Activated CD8-positive, alpha-beta memory T cell treated with anti-CD3 and anti-CD28 coated beads, Interleukin-2, amount 10 ng/mL, durations not matched to agents 7 days and 5 days (primary cell): ENCODE measurements around the gene WWOX. TPM values are rescaled to one million over a fixed set of nuclear protein-coding genes. Genes with fewer than 3 reads are reported as not detected.

Experiments used
- ATAC-seq: fragments of 150-1000 bp; cut with Tn5 transposase; one replicate; pipeline ENCODE4 v1.10.0; 2021; ENCODE audit warnings: moderate library complexity
- CTCF ChIA-PET: fragments of 350-600 bp; sonication (Branson Sonifier 250); formaldehyde crosslinking; loops from one replicate; lab custom pipeline; 2021; ENCODE audit warnings: antibody characterized with exemption; lab: Charles Lee
- DNase-seq: peaks from one replicate; pipeline ENCODE4 v3.0.0-alpha.2; 2020
- H3K27ac Mint-ChIP-seq: one replicate; pipeline ENCODE4 v1.8.0; 2021; ENCODE audit warnings: mild to moderate bottlenecking, mixed read lengths
- H3K27me3 Mint-ChIP-seq: one replicate; pipeline ENCODE4 v1.8.0; 2021; ENCODE audit warnings: mixed read lengths
- H3K36me3 Mint-ChIP-seq: one replicate; pipeline ENCODE4 v1.8.0; 2021; ENCODE audit warnings: mild to moderate bottlenecking, mixed read lengths
- H3K4me1 Mint-ChIP-seq: one replicate; pipeline ENCODE4 v1.8.0; 2021; ENCODE audit warnings: mixed read lengths
- H3K4me3 Mint-ChIP-seq: one replicate; pipeline ENCODE4 v1.8.0; 2021; ENCODE audit warnings: mild to moderate bottlenecking, moderate library complexity, mixed read lengths
- H3K9me3 Mint-ChIP-seq: one replicate; pipeline ENCODE4 v1.8.0; 2022; ENCODE audit warnings: low read depth, mixed read lengths
- total RNA-seq, 2 experiments: library from RNA; stranded (reverse); gene quantifications; one replicate each; pipeline ENCODE4 v1.2.3, GENCODE V29; 2021

WWOX gene
- total RNA-seq, 2 experiments from 2014 or later, result 25.2 to 38.8 TPM

DNA sequence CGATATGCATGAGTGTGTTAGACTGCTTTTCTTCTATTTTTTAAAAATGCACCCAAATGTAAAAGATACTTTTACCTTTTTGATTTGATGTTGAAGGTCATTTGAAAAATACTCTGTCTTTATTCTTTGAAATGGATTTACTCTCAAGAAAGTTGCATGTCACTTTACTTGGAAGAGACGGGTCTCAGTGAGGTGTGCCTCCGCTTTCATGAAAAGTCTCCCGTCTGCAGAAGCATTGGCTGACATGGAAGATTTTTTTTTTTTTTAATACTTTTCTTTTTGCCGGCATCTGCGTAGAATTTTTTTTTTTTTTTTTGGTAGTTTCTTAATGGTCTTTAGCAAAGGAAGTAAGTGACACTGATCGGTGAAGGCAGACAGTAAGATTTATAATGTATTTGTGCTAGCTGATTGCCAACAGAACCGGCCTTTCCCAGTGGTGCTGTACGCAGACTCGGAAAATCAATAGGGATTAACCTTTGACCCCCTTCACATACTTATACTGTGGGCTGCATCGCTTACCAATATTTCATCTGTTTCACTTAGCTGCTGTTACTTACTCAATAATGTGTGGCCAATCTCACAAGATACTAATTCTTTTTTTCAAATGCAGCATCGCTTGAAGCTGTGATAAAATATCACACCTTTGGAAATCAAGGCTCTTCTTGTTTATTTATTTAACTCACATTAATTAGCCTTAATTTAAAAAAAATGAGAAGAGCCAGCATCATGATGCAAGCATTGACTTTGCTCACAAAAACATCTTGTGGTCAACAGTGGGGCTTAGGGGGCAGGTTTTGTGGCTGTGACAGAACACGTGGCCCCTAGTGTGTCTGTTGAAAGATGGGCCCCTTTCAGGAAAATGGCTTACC lies 383.9 kb downstream of the WWOX start:
- no peak overlapping the region for H3K4me3 Mint-ChIP-seq
- H3K27ac Mint-ChIP-seq, result no peak overlapping the region
- no peaks in the 10 kb centered on the region for H3K36me3 Mint-ChIP-seq
- H3K27me3 Mint-ChIP-seq, result no peaks in the 10 kb centered on the region
- ATAC-seq (no peak), DNase-seq (no peak)
- CTCF ChIA-PET, result no interaction called here
- no peaks in the 10 kb centered on the region for H3K9me3 Mint-ChIP-seq
- H3K4me1 Mint-ChIP-seq, result peaks cover 3% of the 10 kb centered on the region

GRCh38 chr16:78484509-78485058 lies 385.1 kb downstream of the WWOX start:
- no peaks in the 10 kb centered on the region for H3K9me3 Mint-ChIP-seq
- H3K27me3 Mint-ChIP-seq, result no peaks in the 10 kb centered on the region
- no peak overlapping the region for H3K27ac Mint-ChIP-seq
- CTCF ChIA-PET, result no interaction called here
- H3K36me3 Mint-ChIP-seq, result no peaks in the 10 kb centered on the region
- no peak for ATAC-seq
- H3K4me3 Mint-ChIP-seq, result no peak overlapping the region
- H3K4me1 Mint-ChIP-seq, result peaks cover 3% of the 10 kb centered on the region
- no peak for DNase-seq

DNA sequence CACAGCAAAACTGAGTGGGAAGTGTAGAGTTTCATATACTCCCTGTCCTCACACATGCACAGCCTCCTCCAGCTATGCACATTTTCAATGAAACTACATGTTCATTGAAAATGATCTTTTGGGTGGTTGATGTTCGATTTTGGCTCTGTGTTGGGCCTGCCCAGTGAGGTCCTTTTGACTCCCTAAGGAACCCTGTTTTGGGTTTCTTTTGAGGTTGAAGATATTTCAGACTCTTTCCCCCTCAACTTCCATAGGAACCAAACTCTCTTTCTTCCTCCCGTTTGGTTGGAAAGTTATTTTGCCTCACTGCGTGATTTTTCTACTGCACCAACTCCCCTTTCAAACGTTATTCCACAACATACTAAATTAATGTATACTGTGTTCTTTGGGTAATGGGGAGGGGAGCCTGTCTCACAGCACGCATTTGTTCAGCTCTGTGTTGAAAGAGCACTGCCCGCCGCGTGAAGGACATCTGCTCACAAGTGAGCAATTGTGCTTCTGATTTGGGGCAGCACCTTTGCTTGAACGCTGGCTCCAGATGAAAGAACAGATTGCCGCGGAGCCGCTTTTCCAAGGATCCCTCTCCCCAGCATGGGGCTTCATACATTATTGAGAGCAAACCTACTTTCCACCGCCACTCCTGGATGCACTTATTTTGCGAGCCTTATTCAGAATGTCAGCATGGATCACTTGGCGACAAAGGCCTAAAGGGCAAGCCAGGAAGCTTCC lies 385.9 kb downstream of the WWOX start:
- no peaks in the 10 kb centered on the region for H3K36me3 Mint-ChIP-seq
- CTCF ChIA-PET, result no interaction called here
- peaks cover 3% of the 10 kb centered on the region for H3K4me1 Mint-ChIP-seq
- no peak overlapping the region for H3K4me3 Mint-ChIP-seq
- no peaks in the 10 kb centered on the region for H3K27me3 Mint-ChIP-seq
- no peaks in the 10 kb centered on the region for H3K9me3 Mint-ChIP-seq
- ATAC-seq (no peak), DNase-seq (no peak)
- no peak overlapping the region for H3K27ac Mint-ChIP-seq

DNA sequence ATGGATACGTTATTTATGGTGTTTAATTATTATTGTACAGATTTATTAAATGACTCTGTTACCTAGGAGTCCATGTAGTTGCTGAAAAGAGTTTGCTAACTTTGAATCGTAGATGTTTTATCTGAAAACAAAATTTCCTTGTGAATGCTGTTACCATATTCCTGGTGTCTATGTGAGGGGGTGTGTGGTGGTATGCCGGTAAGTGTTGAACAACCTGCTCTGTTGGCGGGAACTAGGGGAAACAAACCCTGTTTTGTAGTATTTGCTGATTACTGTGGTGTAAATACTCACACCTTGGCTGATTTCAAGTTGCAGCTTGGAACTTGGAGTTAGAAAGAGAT lies 386.4 kb downstream of the WWOX start:
- CTCF ChIA-PET, result no interaction called here
- H3K36me3 Mint-ChIP-seq, result no peaks in the 10 kb centered on the region
- H3K4me1 Mint-ChIP-seq, result peaks cover 3% of the 10 kb centered on the region
- no peak overlapping the region for H3K4me3 Mint-ChIP-seq
- no peak overlapping the region for H3K27ac Mint-ChIP-seq
- no peaks in the 10 kb centered on the region for H3K27me3 Mint-ChIP-seq
- no peaks in the 10 kb centered on the region for H3K9me3 Mint-ChIP-seq
- ATAC-seq (no peak), DNase-seq (no peak)

GRCh38 chr16:78487471-78487870 lies 388.0 kb downstream of the WWOX start:
- Mint-ChIP-seq H3K4me3 (no peak overlapping the region), H3K9me3 (no peaks in the 10 kb centered on the region), H3K27me3 (no peaks in the 10 kb centered on the region), H3K27ac (no peak overlapping the region), H3K4me1 (peaks cover 3% of the 10 kb centered on the region), H3K36me3 (no peaks in the 10 kb centered on the region)
- no peak for ATAC-seq
- DNase-seq, result no peak
- CTCF ChIA-PET, result interaction anchor here (0.5 kb wide), 1 partner anchor 459 kb away, joined by 3 read pairs; no protein-coding TSS in a partner anchor

DNA sequence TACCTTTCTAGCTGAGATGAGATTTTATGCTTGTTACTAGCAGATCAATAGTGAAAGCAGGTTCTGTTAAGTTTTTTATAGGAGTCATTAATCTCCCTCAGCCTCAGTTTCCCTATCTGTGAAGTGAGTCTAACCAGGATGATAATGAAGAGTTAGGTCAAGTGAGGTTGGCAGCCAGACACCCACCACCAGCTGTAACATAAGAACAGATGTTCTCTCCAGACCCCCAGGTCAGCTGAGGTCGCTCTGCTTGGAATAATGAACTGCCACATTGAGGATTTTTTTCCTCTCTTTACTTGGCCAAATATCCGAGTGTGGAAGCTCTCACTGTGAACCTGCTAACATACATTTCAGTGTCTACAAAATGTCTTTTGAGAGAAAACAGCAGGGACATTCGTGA lies 389.6 kb downstream of the WWOX start:
- Mint-ChIP-seq H3K9me3 (no peaks in the 10 kb centered on the region), H3K4me3 (no peak overlapping the region), H3K4me1 (no peaks in the 10 kb centered on the region), H3K36me3 (no peaks in the 10 kb centered on the region), H3K27me3 (no peaks in the 10 kb centered on the region), H3K27ac (no peak overlapping the region)
- ATAC-seq (no peak), DNase-seq (no peak)
- CTCF ChIA-PET, result no interaction called here

DNA sequence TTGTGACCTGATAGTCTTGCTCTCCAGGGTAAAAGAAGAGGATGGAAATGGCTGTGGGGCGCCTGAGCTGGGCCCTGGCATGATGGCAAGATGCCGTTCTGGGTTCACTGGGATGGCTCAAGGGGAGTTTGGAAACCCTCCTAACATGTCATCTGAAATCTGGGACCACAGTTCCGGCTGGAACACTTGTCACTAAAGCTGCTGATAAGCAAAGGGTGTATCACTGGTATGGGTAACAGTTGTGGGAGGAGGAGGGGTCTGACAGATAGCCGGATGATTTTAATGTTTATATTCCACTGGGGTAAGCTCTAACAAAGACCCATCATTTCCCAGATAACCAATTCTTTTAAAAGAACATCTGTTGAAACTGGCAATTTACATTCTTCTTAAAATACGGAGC lies 390.2 kb downstream of the WWOX start:
- H3K4me1 Mint-ChIP-seq, result no peaks in the 10 kb centered on the region
- no peaks in the 10 kb centered on the region for H3K9me3 Mint-ChIP-seq
- no peak overlapping the region for H3K4me3 Mint-ChIP-seq
- CTCF ChIA-PET, result interaction anchor here (0.7 kb wide), 1 partner anchor 36 kb away, joined by 4 read pairs; no protein-coding TSS in a partner anchor
- no peaks in the 10 kb centered on the region for H3K27me3 Mint-ChIP-seq
- ATAC-seq, result no peak
- H3K27ac Mint-ChIP-seq, result no peak overlapping the region
- DNase-seq, result no peak
- no peaks in the 10 kb centered on the region for H3K36me3 Mint-ChIP-seq

DNA sequence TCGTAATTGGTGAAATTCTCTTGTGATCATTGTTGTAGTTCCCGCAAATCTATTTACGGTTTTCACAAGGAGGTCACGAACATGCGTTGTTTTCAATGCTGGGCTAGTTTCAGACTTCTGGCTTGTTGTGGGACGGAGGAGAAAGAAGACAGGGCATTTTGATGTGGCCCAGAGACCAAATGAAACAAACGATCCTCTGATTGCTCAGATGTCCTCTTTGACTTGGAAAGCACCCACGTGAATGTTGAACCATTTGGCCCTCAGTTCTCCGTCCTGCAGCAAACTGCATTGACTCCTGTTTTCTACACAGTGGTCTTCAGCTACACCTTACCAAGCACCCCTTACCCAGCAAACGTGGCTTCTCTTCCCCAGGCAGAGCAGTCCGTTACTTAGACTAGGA lies 391.0 kb downstream of the WWOX start:
- Mint-ChIP-seq H3K4me3 (no peak overlapping the region), H3K27me3 (no peaks in the 10 kb centered on the region), H3K27ac (no peak overlapping the region), H3K9me3 (no peaks in the 10 kb centered on the region), H3K36me3 (no peaks in the 10 kb centered on the region), H3K4me1 (no peaks in the 10 kb centered on the region)
- DNase-seq, result no peak
- no peak for ATAC-seq
- CTCF ChIA-PET, result no interaction called here

DNA sequence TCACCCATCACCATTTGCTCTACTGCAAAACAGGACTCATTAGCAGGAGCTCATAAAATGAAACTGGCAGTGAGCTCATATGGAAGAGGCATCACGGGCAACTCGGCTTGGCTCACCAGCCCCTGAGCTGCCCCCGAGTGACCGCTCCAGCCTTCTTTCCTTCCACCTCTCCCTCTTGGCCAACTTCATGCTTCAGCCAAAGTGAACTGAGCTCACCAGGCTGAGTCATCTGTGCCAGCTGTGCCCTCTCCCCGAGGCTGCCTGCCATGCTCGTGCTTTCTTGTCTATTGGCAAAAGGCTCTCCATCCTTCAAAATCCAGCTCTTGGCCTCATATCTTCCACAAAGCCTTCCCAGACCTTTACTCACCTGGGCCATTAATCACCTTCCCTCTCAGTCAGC lies 391.4 kb downstream of the WWOX start:
- no peak overlapping the region for H3K4me3 Mint-ChIP-seq
- CTCF ChIA-PET, result no interaction called here

DNA sequence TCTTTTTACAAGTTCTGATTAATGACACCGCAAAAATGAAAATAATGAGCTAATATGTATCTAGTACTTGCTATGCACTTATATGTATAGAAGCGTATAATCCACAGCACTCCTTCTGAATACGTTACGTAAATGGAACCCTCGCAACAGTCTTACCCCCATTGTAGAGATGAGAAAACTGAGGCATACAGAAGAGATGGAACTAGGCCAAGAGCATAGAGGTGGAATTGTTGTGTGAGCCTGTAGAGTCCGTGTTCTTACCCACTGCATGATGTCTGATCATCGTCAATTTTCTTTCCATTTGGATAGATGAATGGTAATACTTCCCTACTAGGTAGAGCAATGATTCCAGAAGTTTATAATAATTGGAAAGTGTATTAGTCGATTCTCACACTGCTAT lies 394.1 kb downstream of the WWOX start:
- no peak for DNase-seq
- ATAC-seq, result no peak
- no peaks in the 10 kb centered on the region for H3K9me3 Mint-ChIP-seq
- no peaks in the 10 kb centered on the region for H3K36me3 Mint-ChIP-seq
- H3K27me3 Mint-ChIP-seq, result no peaks in the 10 kb centered on the region
- no peaks in the 10 kb centered on the region for H3K4me1 Mint-ChIP-seq
- no peak overlapping the region for H3K4me3 Mint-ChIP-seq
- CTCF ChIA-PET, result no interaction called here
- no peak overlapping the region for H3K27ac Mint-ChIP-seq

More for the DNA sequence above, 391.4 kb downstream of the WWOX start:
- Mint-ChIP-seq H3K36me3 (no peaks in the 10 kb centered on the region), H3K27me3 (no peaks in the 10 kb centered on the region), H3K9me3 (no peaks in the 10 kb centered on the region), H3K27ac (no peak overlapping the region), H3K4me1 (no peaks in the 10 kb centered on the region)
- ATAC-seq (no peak), DNase-seq (no peak)

DNA sequence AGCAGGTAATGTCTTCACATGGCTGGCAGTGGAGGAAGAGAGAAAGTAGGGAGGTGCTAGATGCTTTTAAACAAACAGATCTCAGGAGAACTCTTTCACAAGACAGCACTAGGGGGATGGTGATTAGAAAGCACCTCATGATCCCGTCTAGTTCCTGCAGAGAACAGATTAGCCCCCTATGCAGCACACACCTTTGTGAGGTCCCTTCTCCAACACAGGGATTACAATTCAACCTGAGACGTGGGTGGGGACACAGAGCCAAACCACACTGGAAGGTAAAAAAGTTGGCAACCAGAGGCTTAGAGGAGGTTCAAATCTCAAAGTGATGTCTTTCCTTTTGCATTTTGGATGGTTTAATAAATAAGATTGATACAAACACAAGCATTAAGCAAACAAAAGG lies 394.7 kb downstream of the WWOX start:
- H3K9me3 Mint-ChIP-seq, result no peaks in the 10 kb centered on the region
- CTCF ChIA-PET, result no interaction called here
- no peak overlapping the region for H3K4me3 Mint-ChIP-seq
- no peaks in the 10 kb centered on the region for H3K27me3 Mint-ChIP-seq
- no peaks in the 10 kb centered on the region for H3K36me3 Mint-ChIP-seq
- H3K4me1 Mint-ChIP-seq, result no peaks in the 10 kb centered on the region
- DNase-seq (no peak), ATAC-seq (no peak)
- H3K27ac Mint-ChIP-seq, result no peak overlapping the region

DNA sequence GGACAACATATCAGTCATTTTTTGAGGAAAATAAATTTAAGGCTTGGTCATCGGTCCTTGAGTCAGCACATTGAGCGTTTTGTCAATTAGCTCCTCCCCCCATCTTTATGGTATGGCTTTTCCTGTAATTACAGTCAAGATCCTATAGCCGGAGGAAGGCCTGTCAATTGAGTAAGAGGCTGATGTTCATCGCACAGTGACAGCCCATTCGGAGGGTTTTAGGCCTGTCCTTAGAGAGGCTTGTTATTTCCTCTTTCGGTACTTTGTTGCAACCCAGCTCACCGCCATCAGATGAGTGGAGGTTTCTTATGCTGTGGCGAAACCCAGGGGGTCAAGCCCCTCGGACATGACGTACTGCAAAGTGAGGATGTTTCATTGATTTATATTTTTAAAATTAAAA lies 395.2 kb downstream of the WWOX start:
- Mint-ChIP-seq H3K9me3 (no peaks in the 10 kb centered on the region), H3K4me3 (no peak overlapping the region), H3K4me1 (no peaks in the 10 kb centered on the region), H3K27me3 (no peaks in the 10 kb centered on the region), H3K27ac (no peak overlapping the region), H3K36me3 (no peaks in the 10 kb centered on the region)
- CTCF ChIA-PET, result no interaction called here
- ATAC-seq, result no peak
- DNase-seq, result no peak

DNA sequence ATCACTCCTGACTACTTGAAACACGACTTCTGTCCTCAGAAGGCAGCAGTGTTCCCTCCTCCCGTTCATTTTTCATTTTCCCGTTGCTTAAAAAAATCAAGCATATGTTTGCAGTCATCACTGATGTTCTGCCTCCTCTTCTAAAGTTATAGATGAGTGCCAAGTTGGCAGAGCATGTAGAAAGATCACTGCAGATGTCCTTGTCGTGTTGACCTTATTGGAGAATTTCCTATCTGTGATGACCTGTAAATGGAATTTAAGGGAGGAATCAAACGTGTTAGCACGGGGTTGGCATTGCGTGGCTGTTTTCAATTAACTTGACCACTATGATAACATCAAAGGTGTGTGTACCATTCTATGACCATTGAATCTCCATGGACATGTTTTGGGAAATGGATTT lies 396.7 kb downstream of the WWOX start:
- CTCF ChIA-PET, result no interaction called here
- Mint-ChIP-seq H3K9me3 (no peaks in the 10 kb centered on the region), H3K27me3 (no peaks in the 10 kb centered on the region), H3K36me3 (no peaks in the 10 kb centered on the region), H3K27ac (no peak overlapping the region), H3K4me3 (no peak overlapping the region), H3K4me1 (no peaks in the 10 kb centered on the region)
- no peak for ATAC-seq
- no peak for DNase-seq

- Mint-ChIP-seq H3K36me3 (no peaks in the 10 kb centered on the region), H3K4me3 (no peak overlapping the region), H3K9me3 (no peaks in the 10 kb centered on the region), H3K27ac (no peak overlapping the region), H3K4me1 (no peaks in the 10 kb centered on the region), H3K27me3 (no peaks in the 10 kb centered on the region)
- ATAC-seq (no peak), DNase-seq (no peak)
- CTCF ChIA-PET, result interaction anchor here (1.9 kb wide), 1 partner anchor 271 kb away, joined by 8 read pairs; no protein-coding TSS in a partner anchor
These were observed 399.9 kb downstream of the WWOX start for GRCh38 chr16:78499399-78499798.
